Adipocyte (in vitro differentiated cells): Measurements from ENCODE around the gene WDR37.

Source experiments
- DNase-seq: peaks from one replicate; pipeline ENCODE4 v3.0.0-alpha.2; 2015; ENCODE audit warnings: low read depth
- H3K27me3 ChIP-seq: replicated peaks from 2 replicates; pipeline ENCODE4 v1.7.0; 2013; ENCODE audit warnings: mild to moderate bottlenecking, low read length, moderate library complexity; ENCODE audit not compliant: control insufficient read depth, insufficient read depth
- H3K36me3 ChIP-seq: 2 replicates; pipeline ENCODE4 v1.7.0; 2013; ENCODE audit warnings: low read length, mild to moderate bottlenecking, moderate library complexity; ENCODE audit not compliant: control insufficient read depth, insufficient read depth, severe bottlenecking
- H3K4me1 ChIP-seq: 2 replicates; pipeline ENCODE4 v1.7.0; 2013; ENCODE audit warnings: mild to moderate bottlenecking, low read length, moderate library complexity; ENCODE audit not compliant: control insufficient read depth, insufficient read depth
- H3K4me3 ChIP-seq: 2 replicates; pipeline ENCODE4 v1.7.0; 2013; ENCODE audit warnings: mild to moderate bottlenecking, low read length, moderate library complexity
- H3K9ac ChIP-seq: 2 replicates; pipeline ENCODE4 v1.7.0; 2013; ENCODE audit warnings: mild to moderate bottlenecking, low read length, moderate library complexity
- H3K9me3 ChIP-seq: 2 replicates; pipeline ENCODE4 v1.7.0; 2013; ENCODE audit warnings: mild to moderate bottlenecking, low read length, moderate library complexity; ENCODE audit not compliant: control insufficient read depth

The WDR37 gene

GRCh38 chr10:1162481-1163203, 106.5 kb downstream of the WDR37 start:
- H3K36me3 ChIP-seq, result no peaks in the 10 kb centered on the region
- no peak overlapping the region for H3K4me3 ChIP-seq
- H3K27me3 ChIP-seq, result peaks cover 12% of the 10 kb centered on the region
- H3K9ac ChIP-seq, result no peak overlapping the region
- H3K9me3 ChIP-seq, result no peaks in the 10 kb centered on the region
- no peak for DNase-seq
- no peaks in the 10 kb centered on the region for H3K4me1 ChIP-seq

- Histone ChIP-seq H3K9ac (no peak overlapping the region), H3K27me3 (peaks cover 9% of the 10 kb centered on the region), H3K4me3 (no peak overlapping the region), H3K9me3 (no peaks in the 10 kb centered on the region), H3K36me3 (no peaks in the 10 kb centered on the region), H3K4me1 (no peaks in the 10 kb centered on the region)
- no peak for DNase-seq
Observed at GRCh38 chr10:1163204-1163660, 107.0 kb downstream of the WDR37 start.

- no peaks in the 10 kb centered on the region for H3K9me3 ChIP-seq
- no peak for DNase-seq
Observed at GRCh38 chr10:1163831-1164230, 107.6 kb downstream of the WDR37 start.

GRCh38 chr10:1166101-1166827, 110.1 kb downstream of the WDR37 start:
- H3K36me3 ChIP-seq, result no peaks in the 10 kb centered on the region
- peaks cover 12% of the 10 kb centered on the region for H3K27me3 ChIP-seq
- no peaks in the 10 kb centered on the region for H3K9me3 ChIP-seq
- DNase-seq, result no peak
- H3K4me1 ChIP-seq, result no peaks in the 10 kb centered on the region
- H3K4me3 ChIP-seq, result no peak overlapping the region
- H3K9ac ChIP-seq, result no peak overlapping the region

More at GRCh38 chr10:1163831-1164230, 107.6 kb downstream of the WDR37 start:
- Histone ChIP-seq H3K4me3 (no peak overlapping the region), H3K9ac (no peak overlapping the region), H3K27me3 (peaks cover 9% of the 10 kb centered on the region), H3K4me1 (no peaks in the 10 kb centered on the region), H3K36me3 (no peaks in the 10 kb centered on the region)

- Histone ChIP-seq H3K36me3 (no peaks in the 10 kb centered on the region), H3K27me3 (peaks cover 14% of the 10 kb centered on the region), H3K4me1 (no peaks in the 10 kb centered on the region), H3K9me3 (no peaks in the 10 kb centered on the region), H3K9ac (no peak overlapping the region), H3K4me3 (no peak overlapping the region)
- no peak for DNase-seq
Observed at GRCh38 chr10:1166828-1167275, 110.7 kb downstream of the WDR37 start.

- H3K36me3 ChIP-seq, result no peaks in the 10 kb centered on the region
- DNase-seq, result no peak
- H3K9ac ChIP-seq, result no peak overlapping the region
- no peak overlapping the region for H3K4me3 ChIP-seq
- no peaks in the 10 kb centered on the region for H3K4me1 ChIP-seq
- peaks cover 16% of the 10 kb centered on the region for H3K27me3 ChIP-seq
- H3K9me3 ChIP-seq, result no peaks in the 10 kb centered on the region
Observed at GRCh38 chr10:1168763-1169162, 112.6 kb downstream of the WDR37 start.

- Histone ChIP-seq H3K27me3 (peaks cover 16% of the 10 kb centered on the region), H3K4me3 (no peak overlapping the region), H3K36me3 (no peaks in the 10 kb centered on the region), H3K9ac (no peak overlapping the region), H3K9me3 (no peaks in the 10 kb centered on the region), H3K4me1 (no peaks in the 10 kb centered on the region)
- DNase-seq, result no peak
Observed at GRCh38 chr10:1169186-1169885, 113.2 kb downstream of the WDR37 start.

GRCh38 chr10:1169981-1170866, 114.0 kb downstream of the WDR37 start:
- H3K4me3 ChIP-seq, result no peak overlapping the region
- H3K27me3 ChIP-seq, result peaks cover 16% of the 10 kb centered on the region
- no peaks in the 10 kb centered on the region for H3K4me1 ChIP-seq
- H3K36me3 ChIP-seq, result no peaks in the 10 kb centered on the region
- DNase-seq, result no peak
- no peaks in the 10 kb centered on the region for H3K9me3 ChIP-seq
- no peak overlapping the region for H3K9ac ChIP-seq

- no peak for DNase-seq
- no peaks in the 10 kb centered on the region for H3K4me1 ChIP-seq
- no peaks in the 10 kb centered on the region for H3K36me3 ChIP-seq
Observed at GRCh38 chr10:1170867-1171180, 114.6 kb downstream of the WDR37 start.

GRCh38 chr10:1171182-1171581, 115.0 kb downstream of the WDR37 start:
- H3K36me3 ChIP-seq, result no peaks in the 10 kb centered on the region
- peaks cover 20% of the 10 kb centered on the region for H3K27me3 ChIP-seq
- H3K4me1 ChIP-seq, result no peaks in the 10 kb centered on the region
- no peaks in the 10 kb centered on the region for H3K9me3 ChIP-seq
- DNase-seq, result no peak
- H3K4me3 ChIP-seq, result no peak overlapping the region
- H3K9ac ChIP-seq, result no peak overlapping the region

More at GRCh38 chr10:1170867-1171180, 114.6 kb downstream of the WDR37 start:
- Histone ChIP-seq H3K9ac (no peak overlapping the region), H3K27me3 (peaks cover 20% of the 10 kb centered on the region), H3K9me3 (no peaks in the 10 kb centered on the region), H3K4me3 (no peak overlapping the region)
